GM18951 (cell line): ENCODE results near the gene DACH1.

Source experiments
- POLR2A ChIP-seq: IDR thresholded peaks from 4 replicates; pipeline ENCODE4 v1.6.1; 2011; ENCODE audit warnings: mild to moderate bottlenecking; ENCODE audit not compliant: insufficient read length, insufficient read depth; ENCODE audit errors: extremely low read depth
- in situ Hi-C: fragments of 300-500 bp; cut with MboI; formaldehyde crosslinking; loops from one replicate; pipeline ENCODE4 v1.12.0; 2022; ENCODE audit warnings: low sequenced_read_pairs, mixed read lengths, inconsistent platforms; ENCODE audit not compliant: unreplicated experiment

Gene DACH1

DNA sequence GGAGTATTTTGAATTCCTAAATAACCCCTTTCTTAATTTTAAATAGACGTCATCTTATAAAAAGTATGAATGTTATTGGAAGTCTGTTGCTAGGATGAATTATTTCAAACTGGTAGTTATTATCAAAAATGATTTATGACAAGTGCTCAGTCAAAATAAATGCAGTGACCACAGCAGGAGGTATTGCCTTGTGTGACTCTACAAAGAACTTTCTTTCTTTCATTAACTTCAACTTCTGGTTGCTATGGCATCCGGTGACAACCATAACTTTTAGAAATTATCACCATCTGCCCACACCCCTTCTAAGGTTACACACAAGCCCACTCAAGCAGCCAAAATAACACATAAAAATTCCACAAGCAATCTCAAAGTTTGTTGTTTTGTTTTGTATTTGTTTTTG lies 189.9 kb downstream of the DACH1 start:
- TF ChIP-seq POLR2A, result no peak
- in situ Hi-C loops, result no loop called here

DNA sequence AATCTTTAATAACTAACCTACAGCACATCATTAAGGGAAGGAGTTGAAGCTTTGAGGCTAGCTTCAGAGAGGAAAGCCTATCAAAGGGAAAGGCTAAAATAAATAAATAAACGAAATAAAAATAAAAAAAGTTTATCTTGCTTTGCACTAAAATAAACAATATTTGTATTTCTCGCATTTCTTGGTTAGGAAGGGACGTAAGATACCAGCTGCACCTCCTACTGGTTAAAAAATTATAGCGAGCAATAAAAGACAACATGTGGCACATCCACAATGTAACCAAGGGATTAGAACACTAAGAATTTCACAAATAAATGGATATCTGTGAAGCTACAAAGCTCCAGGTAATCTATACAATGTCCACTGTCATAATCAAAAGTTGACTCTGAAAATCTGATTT lies 194.5 kb downstream of the DACH1 start:
- no peak for TF ChIP-seq POLR2A
- in situ Hi-C loops, result no loop called here

DNA sequence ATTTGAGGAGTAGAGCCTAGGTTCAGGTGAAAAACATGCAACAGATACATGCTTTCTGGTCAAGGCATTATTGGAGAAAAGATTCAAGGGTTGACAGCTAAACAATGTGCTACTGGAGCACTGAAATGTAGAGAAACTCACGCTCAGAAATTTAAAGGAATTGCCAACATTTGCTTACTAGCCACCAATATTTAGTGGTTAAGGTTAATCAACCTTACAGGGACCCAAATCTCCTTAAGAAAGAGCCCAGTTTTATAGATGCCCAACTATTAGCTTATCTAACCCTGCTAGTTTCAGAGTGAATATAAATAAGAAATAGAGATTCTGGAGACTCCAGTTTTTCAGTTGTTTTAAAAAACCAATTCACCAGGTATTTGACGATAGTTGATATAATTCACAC lies 203.6 kb downstream of the DACH1 start:
- in situ Hi-C loops, result no loop called here
- no peak for TF ChIP-seq POLR2A

DNA sequence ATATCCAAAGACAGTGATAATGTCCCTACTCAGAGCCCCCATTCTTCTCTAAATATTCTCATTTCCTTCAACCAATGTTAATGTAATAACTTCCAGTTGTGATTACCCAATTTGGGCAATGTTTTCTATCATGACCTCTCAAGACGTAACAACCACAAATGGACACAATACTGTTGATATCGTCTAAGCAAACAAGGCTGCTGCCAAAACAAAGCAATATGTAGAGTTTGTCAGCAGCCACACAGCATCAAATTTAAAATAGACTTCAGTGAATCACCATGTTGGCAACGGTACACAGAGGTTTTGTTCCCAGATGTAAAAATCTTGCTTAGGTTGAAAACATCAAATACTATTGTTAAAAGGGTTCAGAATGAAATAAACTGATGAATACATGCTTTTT lies 205.1 kb downstream of the DACH1 start:
- TF ChIP-seq POLR2A, result no peak
- in situ Hi-C loops, result no loop called here

DNA sequence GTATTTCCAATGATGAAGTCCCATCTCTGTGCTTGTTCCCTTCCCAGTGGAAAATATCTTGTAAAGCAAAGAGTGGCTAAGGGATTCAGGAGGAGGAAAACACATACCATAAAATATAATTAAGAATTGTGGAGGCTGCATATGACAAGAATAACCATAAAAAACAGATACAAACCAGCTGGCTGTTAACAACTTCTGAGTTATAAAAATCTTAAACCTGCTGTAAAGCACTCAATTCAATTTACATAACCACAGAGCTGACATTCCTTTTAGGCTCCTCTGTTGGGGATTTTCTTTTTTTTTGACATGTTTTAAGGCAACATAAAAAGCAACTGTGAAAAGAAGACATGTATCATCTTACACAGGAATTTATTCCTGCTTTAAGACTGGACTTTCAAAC lies 207.6 kb downstream of the DACH1 start:
- in situ Hi-C loops, result no loop called here
- no peak for TF ChIP-seq POLR2A

DNA sequence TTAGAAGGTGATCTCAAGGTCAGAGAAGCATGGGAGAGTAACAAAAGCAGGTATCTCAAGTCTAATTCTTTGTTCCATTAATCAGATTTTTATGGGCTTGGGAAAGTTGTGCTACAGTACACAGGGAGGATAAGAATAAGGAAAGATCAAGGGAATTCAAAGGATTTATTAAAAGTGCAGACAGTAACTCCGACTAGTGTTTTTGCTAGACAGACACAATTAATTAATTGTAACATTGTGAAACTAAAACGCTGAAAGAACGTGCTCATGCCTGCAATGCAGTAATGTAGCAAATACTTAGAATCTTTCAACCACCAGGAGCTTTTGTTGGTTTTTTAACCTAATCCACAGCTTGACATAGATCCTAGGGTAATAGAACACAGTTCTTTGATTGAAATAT lies 221.5 kb downstream of the DACH1 start:
- in situ Hi-C loops, result no loop called here
- no peak for TF ChIP-seq POLR2A

DNA sequence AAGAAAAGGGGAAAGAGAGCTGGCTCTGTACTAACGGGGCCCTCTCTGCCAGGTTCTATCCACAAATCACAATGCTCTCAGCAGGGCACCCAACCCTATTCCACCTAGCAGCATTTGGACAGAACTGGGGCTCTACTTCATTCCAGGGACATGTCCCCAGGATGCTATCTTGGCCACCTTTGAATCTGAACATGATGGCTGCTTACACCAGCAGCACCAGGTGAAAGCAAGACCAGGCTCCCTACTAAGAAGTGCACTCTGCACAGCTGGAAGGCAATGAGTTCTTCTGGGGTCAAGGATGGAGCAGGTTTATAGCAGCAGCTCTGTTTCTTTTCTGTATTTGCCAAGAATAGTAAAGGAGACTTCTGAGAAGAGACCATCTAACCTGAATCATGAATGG lies 222.4 kb downstream of the DACH1 start:
- in situ Hi-C loops, result no loop called here
- TF ChIP-seq POLR2A, result no peak

DNA sequence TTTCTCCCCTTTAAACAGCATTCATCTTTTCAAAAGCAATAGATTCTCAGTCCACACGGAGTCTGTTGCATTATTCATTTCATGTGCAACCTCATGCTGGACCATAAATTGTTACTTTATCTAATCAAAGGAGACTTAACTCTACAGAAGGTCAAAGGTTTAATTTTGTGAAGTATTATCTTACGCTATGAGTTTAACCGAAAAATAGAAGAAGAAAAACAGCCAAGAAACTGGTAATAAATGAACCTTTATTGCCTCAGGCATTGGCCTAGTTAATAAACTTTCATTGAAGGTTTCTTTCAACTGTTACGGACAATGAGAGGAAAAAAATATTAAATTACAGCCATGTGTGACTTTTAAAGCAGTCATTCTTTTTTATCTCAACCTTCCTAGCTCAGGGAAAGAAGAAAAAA lies 223.6 kb downstream of the DACH1 start:
- TF ChIP-seq POLR2A, result no peak
- in situ Hi-C loops, result no loop called here

DNA sequence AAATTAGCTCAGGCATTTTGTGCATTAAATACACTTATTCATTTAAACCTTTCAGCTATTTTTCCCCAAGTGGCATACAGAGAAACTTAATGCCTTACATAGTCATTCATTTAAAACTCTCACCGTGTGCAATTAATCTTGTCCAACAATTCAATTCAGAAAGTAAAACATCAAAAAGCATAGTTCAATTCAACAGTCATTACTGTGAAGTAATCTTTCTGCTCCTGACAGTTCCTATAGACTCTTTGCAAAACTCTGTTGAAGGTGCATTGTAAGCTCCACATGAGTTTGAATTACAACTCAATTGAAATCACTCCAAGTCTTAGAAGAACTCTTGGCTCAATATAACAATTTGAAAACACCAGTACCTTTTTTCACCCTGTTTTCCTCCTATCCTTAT lies 228.3 kb downstream of the DACH1 start:
- TF ChIP-seq POLR2A, result no peak
- in situ Hi-C loops, result no loop called here

DNA sequence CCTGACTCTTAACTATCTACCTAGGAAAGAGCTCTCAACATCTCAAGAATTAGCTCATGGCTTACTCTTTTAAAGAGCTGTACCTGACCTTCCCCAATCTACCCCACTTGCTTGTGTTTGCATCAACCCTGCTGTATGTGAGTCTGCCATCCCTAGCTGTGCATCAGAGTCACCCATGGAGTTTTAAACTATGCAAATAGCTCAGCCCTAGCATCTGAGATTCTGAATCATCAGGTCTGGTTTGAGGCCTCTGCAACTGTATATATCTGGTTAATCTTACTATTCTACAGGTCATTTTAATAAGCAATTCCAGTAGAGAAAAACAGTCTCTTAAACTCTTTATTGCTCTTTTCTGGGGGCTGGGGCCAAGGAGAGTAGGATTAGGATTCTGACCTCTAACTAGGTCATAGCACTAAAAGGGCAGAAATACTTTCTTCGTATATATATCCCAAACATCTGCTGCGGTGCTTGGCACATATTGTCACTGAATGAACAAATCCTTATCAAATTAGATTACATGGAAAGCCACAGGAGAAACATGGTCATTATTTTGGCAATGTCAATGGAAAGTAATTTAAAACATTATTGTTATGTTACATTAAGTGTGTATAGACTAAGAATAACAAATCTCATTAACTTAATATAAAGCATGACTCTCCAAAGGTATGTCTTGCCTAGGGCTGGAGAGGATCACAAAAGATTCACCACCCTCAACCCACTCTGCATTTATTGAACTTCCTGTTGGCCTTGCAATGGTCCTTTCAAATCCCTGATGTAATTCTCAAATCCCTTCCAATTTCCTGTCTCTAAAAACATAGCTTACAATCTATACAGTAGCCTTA lies 232.2 kb downstream of the DACH1 start:
- no peak for TF ChIP-seq POLR2A
- in situ Hi-C loops, result no loop called here

DNA sequence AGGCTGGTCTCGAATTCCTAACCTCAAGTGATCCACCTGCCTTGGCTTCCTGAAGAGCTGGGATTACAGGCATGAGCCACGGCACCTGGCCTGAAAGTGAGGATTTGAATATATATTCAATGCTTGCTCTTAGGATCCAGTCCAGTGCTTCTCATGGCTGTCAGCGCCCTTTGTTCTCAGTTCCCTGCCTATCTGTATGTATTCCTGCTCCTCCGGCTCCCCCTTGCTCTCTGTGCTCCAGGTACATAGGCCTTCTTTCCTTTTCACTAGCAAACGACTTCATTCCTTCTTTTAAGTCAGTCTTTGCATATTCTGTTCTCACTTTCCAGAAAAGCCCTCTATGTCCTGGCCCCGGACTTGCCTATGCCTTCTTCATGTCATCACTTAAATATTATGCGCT lies 232.8 kb downstream of the DACH1 start:
- in situ Hi-C loops, result no loop called here
- no peak for TF ChIP-seq POLR2A

DNA sequence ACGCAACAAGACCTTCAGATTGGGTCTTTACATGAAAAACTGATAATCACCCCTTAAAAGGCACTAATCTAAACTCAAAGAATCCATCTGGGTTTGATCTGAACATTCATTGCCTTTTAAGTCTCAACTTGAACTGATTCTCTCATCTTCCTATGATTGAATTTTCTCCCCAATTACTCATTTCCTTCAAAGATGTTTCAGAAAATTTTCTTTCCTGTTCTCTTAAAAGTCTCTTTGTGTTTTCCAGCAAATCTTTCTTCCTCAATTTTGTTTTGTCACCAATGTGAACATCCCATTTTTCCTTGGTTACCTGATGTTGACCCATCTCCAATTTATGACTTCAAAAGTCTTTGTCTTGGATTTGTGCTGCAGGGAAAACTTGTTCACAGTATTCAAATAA lies 234.3 kb downstream of the DACH1 start:
- TF ChIP-seq POLR2A, result no peak
- in situ Hi-C loops, result no loop called here

DNA sequence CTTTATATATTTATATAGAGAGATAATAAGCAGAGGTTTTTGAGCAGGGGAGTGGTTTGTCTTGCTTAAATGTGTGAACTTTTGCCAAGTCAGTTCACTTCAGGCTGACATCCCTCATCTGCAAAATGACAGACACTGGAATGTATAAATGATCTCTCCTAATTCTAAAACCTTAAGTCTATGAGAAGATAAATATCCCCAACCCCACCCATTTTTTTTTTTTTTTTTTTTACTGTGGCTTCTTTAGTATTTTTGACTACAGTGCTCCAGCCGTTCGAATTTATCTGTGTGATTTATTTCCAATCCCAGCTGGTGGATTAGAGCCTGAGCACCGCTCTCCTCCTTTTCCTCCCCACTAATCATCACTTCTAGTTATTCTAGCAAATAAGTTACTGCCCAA lies 234.8 kb downstream of the DACH1 start:
- in situ Hi-C loops, result no loop called here
- TF ChIP-seq POLR2A, result no peak

DNA sequence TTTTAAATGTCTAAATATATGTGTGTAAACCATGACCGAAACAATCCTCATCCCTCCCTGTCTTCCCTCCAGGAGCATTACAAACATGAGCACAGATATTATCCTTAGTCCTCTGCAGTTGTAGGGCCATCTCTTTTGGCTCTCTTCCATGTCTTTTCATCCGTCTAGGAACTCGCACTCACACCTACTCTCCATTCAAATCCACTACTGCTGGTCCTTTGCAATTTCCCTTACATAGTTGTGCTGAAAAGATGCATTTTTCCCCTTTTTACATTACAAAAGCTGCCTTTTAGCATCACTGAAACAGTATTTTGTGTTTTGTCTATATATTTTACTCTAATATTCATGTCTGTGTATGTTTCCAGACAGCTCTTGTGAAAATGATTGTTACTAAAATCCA lies 237.8 kb downstream of the DACH1 start:
- in situ Hi-C loops, result no loop called here
- no peak for TF ChIP-seq POLR2A
